HT-29 (cell line): Measurements from ENCODE around the gene PGAM2. TPM values are rescaled to one million over a fixed set of nuclear protein-coding genes. Genes with fewer than 3 reads are reported as not detected.

Experiments
- DNase-seq: peaks from one replicate; pipeline ENCODE4 v3.0.0-alpha.2; 2015; ENCODE audit warnings: low spot score
- total RNA-seq: library from RNA; depleted of rRNA; stranded (reverse); fragments of >200 nt; shearing (Covaris generic); gene quantifications from 2 replicates; pipeline ENCODE4 v1.2.3, GENCODE V29; 2014

Gene PGAM2
- total RNA-seq, 1 experiment from 2014 or later: 0.56 TPM

DNA sequence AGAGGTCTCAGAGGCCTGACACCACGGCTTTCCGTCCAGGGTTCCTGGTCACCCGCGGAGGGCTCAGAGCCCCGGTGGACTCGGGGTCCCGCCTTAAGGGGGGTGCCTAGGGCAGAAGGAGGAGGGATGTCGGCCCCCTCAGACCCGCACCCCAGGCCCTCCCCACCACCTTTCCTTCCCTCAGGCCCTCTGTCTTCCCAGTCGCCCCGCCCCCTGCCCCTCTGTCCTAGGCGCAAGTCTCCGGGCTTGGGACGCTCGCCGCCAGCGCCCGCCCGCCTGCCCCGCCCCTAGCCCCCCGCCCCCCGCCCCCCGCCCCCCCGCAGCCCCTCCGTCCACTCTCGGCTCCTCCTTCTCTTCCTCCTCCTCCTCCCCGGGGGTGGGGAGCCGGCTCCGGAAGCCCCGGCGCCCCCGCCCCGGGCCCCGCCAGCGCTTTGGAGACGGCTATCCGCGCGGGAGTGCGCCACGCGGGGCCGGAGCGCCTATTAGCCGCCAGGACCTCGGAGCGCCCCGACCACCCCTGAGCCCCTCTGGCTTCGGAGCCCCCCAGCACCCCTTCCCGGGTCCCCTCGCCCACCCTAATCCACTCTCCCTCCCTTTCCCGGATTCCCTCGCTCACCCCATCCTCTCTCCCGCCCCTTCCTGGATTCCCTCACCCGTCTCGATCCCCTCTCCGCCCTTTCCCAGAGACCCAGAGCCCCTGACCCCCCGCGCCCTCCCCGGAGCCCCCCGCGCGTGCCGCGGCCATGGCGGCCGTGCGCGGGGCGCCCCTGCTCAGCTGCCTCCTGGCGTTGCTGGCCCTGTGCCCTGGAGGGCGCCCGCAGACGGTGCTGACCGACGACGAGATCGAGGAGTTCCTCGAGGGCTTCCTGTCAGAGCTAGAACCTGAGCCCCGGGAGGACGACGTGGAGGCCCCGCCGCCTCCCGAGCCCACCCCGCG, 38.8 kb upstream of the PGAM2 start, which contains the start of gene AEBP1:
Gene AEBP1, plus strand, starts transcription at position 423 of the 937 bp plus-strand sequence. Its CDS starts 321 bp downstream, at position 744.
- DNase-seq: no peak

DNA sequence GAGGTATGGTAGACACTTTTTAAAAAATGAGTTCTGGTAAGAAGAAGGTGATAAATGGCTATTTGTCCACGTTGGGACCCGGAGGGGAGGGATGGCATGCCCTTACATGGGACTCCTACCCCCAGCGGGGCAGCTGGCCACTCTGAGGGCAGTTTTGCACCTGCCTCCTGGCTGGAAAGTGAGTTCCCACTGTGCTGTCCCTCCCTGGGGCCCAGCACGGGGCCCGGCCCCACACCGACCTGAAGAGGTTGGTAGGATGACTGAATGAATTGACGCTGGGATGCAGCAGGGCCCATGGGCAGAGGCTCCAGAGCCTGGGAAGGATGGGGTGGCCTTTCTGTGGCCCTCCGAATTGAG, 38.2 kb upstream of the PGAM2 start:
- DNase-seq: no peak

DNA sequence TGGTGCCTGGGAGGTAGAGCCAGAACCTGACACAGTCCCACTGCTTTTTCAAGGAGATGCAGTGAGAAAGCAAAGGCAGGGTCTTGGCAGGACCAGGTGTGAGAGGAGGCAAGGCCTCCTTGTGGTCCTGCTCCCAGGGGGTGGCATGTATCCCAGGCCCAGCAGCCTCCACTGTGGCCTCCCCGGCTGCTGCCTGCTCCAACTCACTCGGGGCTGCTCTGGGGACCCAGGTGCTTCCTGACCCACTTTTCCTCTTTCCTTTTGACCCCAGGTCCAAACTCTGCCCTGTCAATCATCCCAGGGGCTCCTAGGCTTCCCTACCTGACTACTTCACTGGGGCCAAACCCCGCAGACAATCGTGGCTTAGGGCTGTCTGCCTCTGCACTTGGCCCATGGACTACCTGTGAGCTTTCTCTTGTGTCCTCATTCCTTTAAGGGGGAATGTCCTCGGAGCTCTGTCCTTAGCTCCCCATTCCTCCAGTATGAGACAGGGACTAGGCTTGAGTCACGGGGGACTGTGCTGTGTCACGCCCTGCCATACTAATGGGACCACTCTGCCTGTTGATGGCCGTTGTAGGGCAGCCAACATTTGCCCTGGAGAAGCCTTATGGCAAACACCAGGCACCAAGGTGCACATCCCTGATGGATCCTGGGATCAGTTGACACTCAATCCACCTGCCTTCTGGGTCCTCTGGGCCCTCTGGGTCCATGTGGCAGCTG, 37.6 kb upstream of the PGAM2 start:
- DNase-seq: no peak

DNA sequence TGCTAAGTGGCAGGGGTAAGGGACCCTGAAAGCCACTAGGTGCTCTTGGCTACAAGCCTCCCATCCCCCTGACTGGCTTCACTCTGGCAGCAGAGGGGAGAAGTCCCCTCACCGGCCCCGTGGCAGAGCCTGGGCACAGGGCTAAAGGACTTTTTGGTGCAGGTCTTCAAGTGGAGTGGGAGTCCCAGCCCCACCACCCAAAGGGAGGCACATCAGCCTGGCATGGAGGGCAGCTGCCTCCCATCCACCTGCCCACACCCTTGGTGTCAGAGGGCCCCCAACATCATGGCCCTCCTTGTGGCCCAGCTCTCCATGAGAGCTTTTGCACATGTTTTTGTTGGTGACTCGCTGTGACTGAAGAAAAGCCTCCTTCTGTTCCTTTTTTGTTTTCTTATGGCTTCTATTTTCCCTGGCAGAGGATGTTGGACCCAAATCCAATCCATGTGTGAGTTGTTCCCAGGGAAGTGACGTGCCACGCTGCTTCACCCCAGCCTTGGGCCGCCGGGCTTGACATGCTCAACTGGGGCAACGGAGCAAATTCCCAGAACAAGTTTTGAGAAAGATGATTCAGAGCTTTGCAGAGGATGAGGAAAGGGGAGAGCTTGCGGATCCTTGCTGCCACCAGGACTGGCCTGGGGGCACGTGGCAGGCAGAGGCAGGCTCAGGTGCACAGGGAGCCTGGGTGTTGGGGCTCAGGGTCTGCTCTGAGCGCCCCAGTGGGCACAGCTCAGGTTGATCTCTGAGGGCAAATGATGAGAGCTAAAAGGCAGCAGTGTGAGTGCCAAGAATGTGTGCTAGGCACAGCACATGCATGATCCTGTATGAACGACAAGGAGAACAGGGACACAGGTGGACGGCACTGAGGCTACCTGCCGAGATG, 36.8 kb upstream of the PGAM2 start:
- no peak for DNase-seq

DNA sequence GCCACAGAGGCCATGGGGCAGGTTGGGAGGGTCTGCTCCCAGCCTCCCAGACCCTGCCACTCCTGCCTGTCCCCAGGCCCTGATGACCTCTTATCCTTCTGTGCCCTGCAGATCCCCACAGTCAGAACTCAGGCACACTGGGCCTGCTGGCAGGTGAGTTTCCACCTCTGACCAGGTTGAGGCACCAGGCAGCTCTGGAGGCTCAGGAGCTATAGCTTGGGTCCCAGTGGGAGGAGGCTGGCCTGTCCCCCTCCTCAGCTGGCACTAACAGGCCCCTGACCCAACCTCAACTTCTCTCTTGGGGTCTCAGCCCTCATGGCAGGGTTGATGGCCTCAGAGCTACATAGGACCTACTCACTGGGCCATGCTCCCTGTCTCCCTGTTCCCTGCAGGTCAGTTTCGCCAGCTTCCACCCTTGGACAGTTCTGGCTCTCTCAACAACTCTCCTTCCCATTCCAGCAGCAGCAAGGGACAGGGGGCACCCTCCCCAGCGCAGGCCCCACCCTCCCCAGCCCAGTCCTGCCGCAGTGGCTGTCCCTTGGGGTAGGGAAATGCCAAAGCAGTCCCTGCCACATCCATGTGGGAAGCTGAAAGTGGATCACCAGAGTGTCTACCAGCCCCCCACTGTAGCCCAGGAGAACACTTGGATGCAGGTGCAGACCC, 36.1 kb upstream of the PGAM2 start:
- DNase-seq: no peak

DNA sequence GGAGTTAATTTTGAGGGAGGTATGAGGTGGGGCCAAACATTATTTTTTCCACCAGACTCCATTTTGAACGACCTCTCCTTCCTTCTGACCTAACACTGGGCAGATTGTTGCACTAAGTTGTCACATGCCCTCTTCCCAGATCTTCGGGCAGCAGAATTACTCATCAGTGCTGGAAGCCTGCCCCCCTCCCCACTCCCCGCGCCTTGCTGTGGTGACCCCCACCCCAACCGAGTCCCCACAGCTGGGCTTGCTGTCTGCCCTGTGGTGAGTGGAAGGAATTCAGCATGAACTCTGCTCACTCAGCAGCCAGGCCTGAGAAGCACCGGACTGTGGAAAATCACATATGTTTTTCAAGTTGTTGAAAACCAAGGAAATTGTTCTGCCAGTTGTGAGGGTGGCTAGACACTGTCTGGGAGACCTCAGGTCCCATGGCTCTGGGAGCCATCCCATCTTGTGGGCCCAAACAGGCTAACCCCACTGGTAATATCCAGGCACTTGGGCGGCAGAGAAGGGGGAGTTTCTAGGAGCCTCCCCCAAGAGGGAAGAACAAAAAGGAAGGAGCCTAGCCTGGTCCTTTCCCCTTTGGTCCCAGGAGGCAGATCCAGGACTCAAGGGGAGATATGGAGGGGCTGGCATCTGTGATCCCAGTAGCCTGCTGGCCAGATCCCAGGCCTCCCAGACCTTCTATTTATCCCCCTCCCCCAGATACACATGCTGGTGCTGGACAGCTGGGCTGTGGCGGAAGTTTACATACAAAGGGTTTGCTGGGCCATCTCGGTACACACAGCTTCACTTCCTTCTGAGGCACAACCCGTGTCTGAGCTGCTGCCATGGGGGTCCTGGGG, 35.3 kb upstream of the PGAM2 start:
- no peak for DNase-seq

DNA sequence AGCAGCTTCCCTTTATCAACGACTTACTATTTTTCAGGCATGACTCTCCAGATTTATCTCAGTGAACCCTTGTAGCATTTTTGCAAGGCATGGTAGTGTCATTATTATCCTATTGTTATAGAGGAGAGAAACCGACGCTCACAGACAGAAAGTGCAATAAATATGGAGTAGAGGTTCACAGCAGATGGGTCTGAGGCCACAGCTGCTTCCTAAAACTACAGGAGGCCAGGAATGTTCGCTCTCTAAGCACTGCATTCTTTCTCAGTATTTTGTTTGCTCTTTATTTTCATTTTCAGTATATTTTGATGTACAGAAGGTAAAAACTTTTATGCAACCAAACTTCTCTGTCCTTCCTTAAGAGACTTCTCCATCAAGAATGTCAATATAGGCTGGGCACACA, 34.3 kb upstream of the PGAM2 start:
- no peak for DNase-seq

DNA sequence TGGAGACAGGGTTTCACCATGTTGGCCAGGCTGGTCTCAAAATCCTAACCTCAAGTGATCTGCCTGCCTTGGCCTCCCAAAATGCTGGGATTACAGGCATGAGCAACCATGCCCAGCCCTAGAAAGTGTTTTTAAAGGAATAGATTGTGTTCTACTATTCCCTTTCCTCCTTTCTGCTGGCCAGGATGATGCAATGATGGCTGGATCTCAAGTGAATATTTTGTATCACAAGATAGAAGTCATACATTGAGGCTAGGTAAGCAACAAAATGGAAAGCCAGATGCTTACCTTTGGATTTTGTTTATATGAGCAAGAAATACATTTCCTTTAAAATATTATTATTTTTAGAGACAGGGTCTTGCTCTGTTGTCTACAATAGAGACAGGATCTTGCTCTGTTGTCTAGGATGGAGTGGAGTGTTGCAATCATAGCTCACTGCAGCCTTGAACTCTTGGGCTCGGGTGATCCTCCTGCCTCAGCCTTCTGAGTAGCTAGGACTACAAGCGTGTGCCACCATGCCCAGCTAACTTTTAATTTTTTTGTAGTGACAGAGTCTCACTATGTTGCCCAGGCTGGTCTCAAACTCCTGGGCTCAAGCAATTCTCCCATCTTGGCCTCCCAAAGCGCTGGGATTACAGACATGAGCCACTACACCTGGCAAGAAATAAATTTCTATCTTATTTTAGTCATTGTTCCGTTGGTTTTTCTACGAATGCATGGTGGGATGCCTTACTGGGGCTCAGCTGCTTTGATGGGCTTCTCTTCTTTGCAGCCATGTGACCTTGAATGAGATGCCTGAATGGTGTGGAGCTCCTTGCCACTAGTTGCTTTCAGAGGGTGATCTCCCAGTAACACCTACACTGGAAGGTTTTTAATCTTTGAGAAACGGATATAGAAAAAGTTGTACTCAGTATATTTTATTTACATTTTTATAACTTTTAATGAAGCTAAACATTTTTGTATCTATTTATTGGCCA, 33.0 kb upstream of the PGAM2 start:
- no peak for DNase-seq

DNA sequence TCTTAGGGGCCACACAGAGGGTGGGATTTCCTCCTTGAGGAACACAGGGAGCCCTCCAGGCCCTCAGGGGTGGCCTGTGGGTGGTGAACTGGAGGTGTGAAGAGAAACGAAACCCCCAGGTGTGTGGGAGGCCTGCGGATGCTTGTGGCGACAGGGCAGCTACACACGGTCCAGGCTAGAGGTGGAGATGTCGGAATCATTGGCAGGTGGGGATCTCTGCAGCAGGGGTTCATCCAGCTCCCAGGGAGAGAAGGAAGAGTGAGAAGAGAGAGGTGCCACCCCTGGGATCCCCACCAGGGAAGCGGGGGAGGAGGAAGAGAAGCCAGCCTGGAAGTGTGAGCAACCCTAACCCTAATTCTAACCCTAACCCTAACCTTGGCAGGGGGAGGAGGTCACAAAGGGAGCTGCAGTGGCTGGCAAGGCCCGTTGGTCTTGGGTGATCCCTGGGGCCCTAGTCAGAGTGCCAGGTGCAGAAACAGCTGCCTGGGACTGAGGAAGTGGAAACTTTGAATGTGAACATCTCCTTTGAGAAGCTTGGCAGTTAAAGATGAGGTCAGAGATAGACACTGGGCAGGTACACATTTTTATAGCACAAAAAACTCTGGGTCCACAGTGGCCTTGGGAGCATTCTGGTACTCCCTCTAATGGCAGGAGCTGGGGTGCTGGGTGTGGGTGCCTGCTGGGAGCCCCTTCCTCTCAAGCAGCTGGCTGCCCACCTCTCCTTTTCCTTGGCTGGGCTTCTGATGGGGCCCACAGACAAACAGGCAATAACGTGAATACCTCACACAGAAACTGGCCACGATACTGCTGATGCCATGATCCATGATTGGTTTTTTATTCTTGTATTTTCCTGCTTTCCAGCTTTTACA, 31.9 kb upstream of the PGAM2 start:
- DNase-seq: no peak

DNA sequence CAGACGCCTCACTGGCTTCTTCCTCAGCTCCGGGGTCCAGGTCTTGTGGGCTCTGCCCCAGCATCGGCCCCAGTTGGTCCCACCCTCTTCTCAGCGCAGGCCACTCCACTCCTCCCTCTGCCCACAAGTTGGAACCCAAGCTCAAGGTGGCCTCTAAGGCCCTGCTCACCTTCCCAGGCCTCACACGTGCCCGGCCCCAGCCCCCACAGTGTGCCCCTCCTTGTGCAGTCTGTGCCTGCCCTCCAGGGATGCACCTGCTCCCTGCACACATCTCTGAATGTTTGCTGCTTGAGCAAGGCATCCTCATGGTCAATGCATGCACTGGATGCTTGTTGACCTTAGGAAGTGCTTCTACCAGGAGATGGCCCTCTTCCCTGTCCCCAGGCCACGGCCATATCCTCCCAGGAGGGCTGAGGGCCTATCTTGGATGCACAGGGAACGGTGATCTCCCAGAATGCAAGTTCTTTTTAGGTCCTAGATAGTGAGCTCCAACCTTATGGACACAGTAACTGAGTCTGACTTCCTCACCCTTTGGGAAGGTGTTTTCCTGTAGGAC, 31.0 kb upstream of the PGAM2 start:
- DNase-seq: no peak

DNA sequence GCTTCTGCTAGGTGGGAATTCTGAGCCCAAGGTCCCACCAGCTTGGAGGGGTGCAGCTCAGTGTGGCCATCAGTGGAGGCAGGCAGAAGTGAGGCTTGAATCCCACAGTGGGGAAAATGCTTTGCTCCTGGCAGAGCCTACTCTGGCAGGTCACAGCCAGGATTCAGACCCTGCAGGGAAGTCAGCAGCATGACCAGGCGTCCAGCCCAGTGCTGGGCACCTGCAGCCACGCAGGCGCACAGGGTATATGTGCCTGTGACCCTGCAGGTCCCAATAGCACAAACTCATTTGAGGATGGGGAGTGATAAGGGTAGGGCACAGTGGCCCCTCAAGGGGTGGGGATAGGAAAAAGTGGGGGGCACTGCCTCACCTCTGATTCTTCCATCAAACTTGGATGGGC, 30.4 kb upstream of the PGAM2 start:
- DNase-seq: no peak

DNA sequence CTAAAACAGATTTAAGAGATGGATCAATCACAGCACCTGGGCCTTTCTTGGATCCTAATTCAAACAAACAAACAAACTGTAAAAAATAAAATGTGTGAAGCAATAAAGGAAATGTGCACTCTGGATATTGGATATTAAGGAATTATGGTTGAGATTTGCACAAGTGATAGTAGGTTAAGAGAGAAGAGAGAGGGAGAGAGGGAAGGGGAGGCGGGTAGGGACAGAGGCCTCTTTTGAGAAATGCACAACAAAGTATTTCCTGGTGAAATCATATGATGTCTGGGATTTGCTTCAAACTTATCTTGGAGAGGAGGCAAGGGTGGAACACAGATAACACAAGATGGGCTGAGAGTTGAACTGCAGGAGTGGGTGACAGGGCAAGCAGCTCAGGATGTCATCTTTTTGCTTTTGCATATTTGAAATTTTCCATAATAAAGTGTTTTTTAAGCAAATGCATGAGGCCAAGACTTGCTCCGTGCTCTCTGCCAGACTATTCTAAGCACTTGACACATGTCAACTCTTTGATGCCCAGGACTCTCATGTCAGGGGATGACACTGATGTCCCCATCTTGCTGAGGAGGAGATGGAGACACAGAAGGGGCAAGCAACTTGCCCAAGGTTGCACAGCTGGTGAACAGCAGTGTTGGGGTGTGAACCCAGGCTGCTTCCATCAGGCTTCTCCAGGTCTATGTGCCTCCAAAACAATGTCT, 29.7 kb upstream of the PGAM2 start:
- DNase-seq: no peak

DNA sequence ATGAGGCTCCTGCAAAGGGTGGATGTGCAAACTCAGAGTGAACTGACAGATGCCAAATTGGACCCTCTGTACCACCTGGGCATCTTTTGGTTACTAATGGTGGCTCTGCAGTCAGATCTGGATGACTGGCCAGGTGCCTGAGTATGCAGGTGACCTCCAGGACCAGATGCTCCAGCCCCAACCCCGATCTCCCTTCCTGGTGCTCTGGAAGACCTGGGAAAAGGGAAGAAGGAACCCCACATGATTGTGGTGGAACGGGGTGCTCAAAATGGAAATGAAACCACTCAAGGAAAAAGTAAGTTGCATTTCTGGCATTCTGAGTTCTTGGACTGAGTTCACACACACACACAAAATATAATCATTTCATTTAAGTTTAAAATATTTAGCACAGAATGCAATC, 29.0 kb upstream of the PGAM2 start:
- no peak for DNase-seq

DNA sequence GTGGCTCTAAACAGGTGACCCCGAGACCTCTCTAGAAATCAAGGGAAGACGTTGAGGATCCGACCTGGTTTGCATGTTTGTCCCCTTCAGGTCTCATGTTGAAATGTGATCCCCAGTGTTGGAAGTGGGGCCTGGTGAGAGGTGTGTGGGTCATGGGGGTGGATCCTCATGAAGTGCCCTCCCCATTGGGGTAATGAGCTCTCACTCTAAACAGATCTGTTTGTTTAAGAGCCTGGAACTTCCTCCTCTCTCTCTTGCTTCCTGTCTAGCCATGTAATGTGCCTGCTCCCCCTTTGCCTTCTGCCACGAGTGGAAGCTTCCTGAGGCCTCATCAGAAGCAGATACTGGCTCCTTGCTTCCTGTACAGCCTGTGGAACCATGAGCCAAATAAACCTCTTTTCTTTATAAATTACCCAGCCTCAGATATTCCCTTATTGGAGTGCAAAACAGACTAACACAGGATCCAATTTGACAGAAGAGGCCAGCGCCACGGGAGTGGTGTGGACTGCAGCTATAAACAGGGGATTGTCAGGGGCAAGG, 27.8 kb upstream of the PGAM2 start:
- DNase-seq: no peak

DNA sequence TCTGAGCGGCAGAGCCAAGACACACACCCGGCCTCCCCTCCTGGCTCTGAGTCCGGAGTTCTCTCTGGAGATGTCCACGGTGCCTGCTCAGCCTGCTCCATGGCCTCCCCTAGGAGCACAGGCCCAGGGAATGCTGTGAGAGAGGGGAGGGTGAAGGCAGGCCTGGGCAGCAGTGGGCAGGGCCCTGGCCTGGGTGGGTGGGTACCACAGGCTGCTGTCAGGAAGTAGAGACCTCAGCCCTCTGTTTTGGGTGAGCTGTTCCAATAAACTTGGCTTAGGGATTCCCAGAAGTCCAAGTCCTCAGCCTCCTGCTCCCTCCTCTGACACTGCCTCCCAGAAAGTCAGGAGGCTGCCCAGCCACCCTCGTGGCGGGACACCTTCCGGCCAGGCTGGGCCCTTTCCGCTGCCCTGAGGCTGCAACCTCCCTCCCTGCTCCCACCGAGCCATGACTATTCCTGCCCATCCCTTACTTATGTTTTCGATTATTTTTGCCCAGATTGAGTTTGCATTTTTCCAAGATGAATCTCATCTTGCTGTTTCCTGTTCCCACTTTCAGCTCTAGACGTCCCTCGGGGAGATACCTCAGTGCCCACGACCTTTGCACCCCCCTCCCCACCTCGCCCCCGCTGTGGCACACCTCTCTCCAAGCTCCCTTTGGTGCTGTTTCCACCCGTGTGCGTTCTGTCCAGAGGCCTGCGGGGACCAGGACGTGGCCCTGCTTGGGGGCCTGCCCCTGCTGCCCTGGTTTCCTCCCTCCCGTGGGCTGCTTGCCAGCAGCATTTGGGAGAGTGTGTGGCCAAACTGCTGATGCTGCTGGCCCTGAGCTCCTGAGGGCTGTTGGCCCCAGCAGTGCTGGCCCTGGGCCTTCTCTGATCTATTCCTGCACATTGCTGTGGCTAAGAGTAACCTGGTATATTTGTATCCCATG, 22.8 kb upstream of the PGAM2 start:
- DNase-seq: no peak

DNA sequence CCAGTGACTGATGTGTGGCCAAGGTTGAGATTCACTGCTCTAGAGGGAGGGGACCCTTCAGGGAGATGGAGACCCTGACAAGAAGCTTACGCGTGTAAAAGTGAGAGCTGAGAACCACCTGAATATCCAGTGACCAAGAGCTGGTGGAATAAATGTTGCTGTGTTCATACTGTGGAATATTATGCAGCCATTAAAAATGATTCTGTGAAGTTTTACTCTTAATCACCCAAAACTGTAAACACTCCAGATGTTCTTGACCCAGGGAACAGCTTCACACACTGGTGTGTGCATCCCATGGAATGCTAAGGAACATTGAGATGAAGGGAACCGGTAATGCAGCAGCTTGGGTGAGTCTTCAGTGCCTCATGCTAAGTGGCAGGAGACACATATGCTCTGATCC, 21.3 kb upstream of the PGAM2 start:
- no peak for DNase-seq
